C1 segment of cervical spinal cord (tissue), 14 donors: ENCODE results near the gene RNF227.
"Not testable (repeated sequence)": the region's sequence is repeated elsewhere in the genome, so short reads cannot be mapped to it uniquely, and the experiment has no call there.

Experiments
- DNase-seq, 14 donors: peaks; one replicate each; lab custom pipeline; 2025; lab: John Stamatoyannopoulos, UW

Gene RNF227

GRCh38 chr17:7915611-7916384, at the start of gene RNF227:
Gene RNF227 (minus strand): TSS chr17:7916289. CDS start chr17:7916195, 94 bp downstream.
- peak; percentile 36 to 87 (median 79) for DNase-seq

GRCh38 chr17:7961421-7961820, 45.3 kb upstream of the RNF227 start:
- no peak for DNase-seq

GRCh38 chr17:7959503-7960253, 43.6 kb upstream of the RNF227 start:
- DNase-seq: no peak

GRCh38 chr17:7956228-7956965, 40.3 kb upstream of the RNF227 start:
- DNase-seq: no peak

- no peak for DNase-seq
Measured at GRCh38 chr17:7955414-7956227, 39.5 kb upstream of the RNF227 start.

- DNase-seq: not testable (repeated sequence)
Measured at GRCh38 chr17:7953266-7953665, 37.2 kb upstream of the RNF227 start.

- no peak for DNase-seq
Measured at GRCh38 chr17:7951143-7951792, 35.2 kb upstream of the RNF227 start.

- DNase-seq: no peak
Measured at GRCh38 chr17:7950578-7950977, 34.5 kb upstream of the RNF227 start.

GRCh38 chr17:7947651-7948050, 31.6 kb upstream of the RNF227 start:
- no peak for DNase-seq

- DNase-seq: no peak
Measured at GRCh38 chr17:7946441-7946840, 30.4 kb upstream of the RNF227 start.

- DNase-seq: no peak
Measured at GRCh38 chr17:7945651-7946050, 29.6 kb upstream of the RNF227 start.

- no peak for DNase-seq
Measured at GRCh38 chr17:7944326-7944725, 28.2 kb upstream of the RNF227 start.

- DNase-seq: no peak
Measured at GRCh38 chr17:7943291-7943690, 27.2 kb upstream of the RNF227 start.

GRCh38 chr17:7940743-7941142, 24.7 kb upstream of the RNF227 start:
- no peak for DNase-seq

GRCh38 chr17:7940034-7940433, 23.9 kb upstream of the RNF227 start:
- DNase-seq: no peak

GRCh38 chr17:7935859-7936258, 19.8 kb upstream of the RNF227 start:
- DNase-seq: no peak

- DNase-seq: peak in 2 of 14 donors; percentile 13 to 27
Measured at GRCh38 chr17:7932949-7933348, 16.9 kb upstream of the RNF227 start.

GRCh38 chr17:7932483-7932891, 16.4 kb upstream of the RNF227 start:
- peak in 4 of 14 donors; percentile 21 to 49 (median 36) for DNase-seq

GRCh38 chr17:7931709-7932482, 15.8 kb upstream of the RNF227 start, which contains the start of the genes CNTROB and TRAPPC1:
Gene CNTROB (plus strand): TSS chr17:7932206. CDS start chr17:7933080, 874 bp downstream.
Gene TRAPPC1 (minus strand): TSS chr17:7931946. CDS start chr17:7931829, 117 bp downstream.
- peak; percentile 93 to 100 (median 99) for DNase-seq
